H1 (cell line): ENCODE data around the gene ELFN2. TPM values are rescaled to one million over a fixed set of nuclear protein-coding genes. Genes with fewer than 3 reads are reported as not detected.

Experiments
- ATF2 ChIP-seq: IDR thresholded peaks from 2 replicates; pipeline ENCODE4 v1.6.1; 2012; ENCODE audit warnings: low read length, inconsistent platforms
- FOSL1 ChIP-seq: IDR thresholded peaks from 2 replicates; pipeline ENCODE4 v1.6.1; 2011; ENCODE audit warnings: mild to moderate bottlenecking, low read depth, low read length, moderate library complexity; ENCODE audit not compliant: insufficient read depth
- SAP30 ChIP-seq: fragments of 300-600 bp; sonication (generic); IDR thresholded peaks from 2 replicates; pipeline ENCODE4 v1.7.1; 2012; ENCODE audit warnings: low read length, moderate library complexity, mild to moderate bottlenecking, inconsistent platforms; ENCODE audit not compliant: insufficient read depth, insufficient replicate concordance
- SIN3A ChIP-seq, 2 experiments: IDR thresholded peaks in 1 of 2; conservative IDR thresholded peaks in 1 of 2; 2 replicates each; pipeline ENCODE4 v1.6.1; 2011 to 2012; ENCODE audit warnings: low read length in 2 of 2, improper control_type of control experiment in 1 of 2, low read depth in 1 of 2, mild to moderate bottlenecking in 1 of 2
- SP2 ChIP-seq: IDR thresholded peaks from 2 replicates; pipeline ENCODE4 v1.6.1; 2012; ENCODE audit warnings: mild to moderate bottlenecking, low read length, inconsistent platforms
- SUZ12 ChIP-seq: fragments of 200-600 bp; sonication (generic); IDR thresholded peaks from 2 replicates; pipeline ENCODE4 v1.6.1; 2012; ENCODE audit warnings: mild to moderate bottlenecking, inconsistent platforms, low read length, moderate library complexity, mixed read lengths
- TBP ChIP-seq: IDR thresholded peaks from 2 replicates; pipeline ENCODE4 v1.6.1; 2011; ENCODE audit warnings: low read depth, low read length, improper control_type of control experiment
- polyA plus RNA-seq, 7 experiments: library from polyadenylated mRNA; depleted of rRNA in 3 of 7; stranded (reverse) in 5 of 7; unstranded in 2 of 7; fragments of >200 nt in 5 of 7; fragments of 200-250 nt in 2 of 7; gene quantifications; 1 replicate in 5 of 7; 2 replicates in 1 of 7; 4 replicates in 1 of 7; pipeline versions ENCODE4 v1.2.1 to v1.2.3, GENCODE V29; 2011 to 2013; ENCODE audit warnings: missing spikeins in 2 of 7, mixed read lengths in 2 of 7
- total RNA-seq: library from RNA; stranded (reverse); fragmentation: NEBNext Ultra II Directional; extraction: Animal tissue kit (Norgen Biotek cat#: 25700); gene quantifications from 2 replicates; pipeline ENCODE4 v1.2.1, GENCODE V29; 2021

Gene ELFN2
- total and polyA plus RNA-seq, 2 of the 8 experiments (the other 6 are each of a cell fraction or from before 2014, with no cell fraction given): 0.63 to 0.88 TPM

GRCh38 chr22:37401401-37402183 is 25.7 kb downstream of the ELFN2 start (continued):
- no peak for TF ChIP-seq ATF2
- TF ChIP-seq FOSL1: no peak
- TF ChIP-seq SP2: no peak
- no peak for TF ChIP-seq SUZ12
- no peak for TF ChIP-seq SIN3A (conservative IDR thresholded peaks at IDR 0.05 in 1 of 2, IDR thresholded peaks at IDR 0.05 in 1 of 2; ENCODE audit: low read depth in 1 of 2, low read length in 2 of 2)
- TF ChIP-seq TBP: no peak
- no peak for TF ChIP-seq SAP30
- TF ChIP-seq, all 59 proteins: peak for 0
